ENCODE data around the gene MRPS7.

DNA sequence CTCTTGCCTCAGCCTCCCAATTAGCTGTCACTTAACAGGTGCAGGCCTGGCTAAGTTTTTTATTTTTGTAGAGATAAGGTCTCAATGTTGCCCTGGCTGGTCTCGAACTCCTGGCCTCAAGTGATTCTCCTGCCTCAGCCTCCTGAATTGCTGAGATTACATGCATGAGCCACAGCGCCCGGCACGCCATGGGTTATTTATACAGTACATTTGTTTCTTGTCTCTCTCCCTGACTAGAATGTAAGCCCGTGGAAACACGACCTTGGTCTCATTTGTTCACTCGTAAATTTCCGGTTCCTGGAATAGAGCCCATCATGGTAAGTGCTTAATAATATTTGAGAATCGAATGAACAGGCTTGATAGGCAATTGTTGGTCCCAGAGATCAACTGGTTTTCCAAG, 25.5 kb downstream of the MRPS7 start:
- TF ChIP-seq, protein P1, sequence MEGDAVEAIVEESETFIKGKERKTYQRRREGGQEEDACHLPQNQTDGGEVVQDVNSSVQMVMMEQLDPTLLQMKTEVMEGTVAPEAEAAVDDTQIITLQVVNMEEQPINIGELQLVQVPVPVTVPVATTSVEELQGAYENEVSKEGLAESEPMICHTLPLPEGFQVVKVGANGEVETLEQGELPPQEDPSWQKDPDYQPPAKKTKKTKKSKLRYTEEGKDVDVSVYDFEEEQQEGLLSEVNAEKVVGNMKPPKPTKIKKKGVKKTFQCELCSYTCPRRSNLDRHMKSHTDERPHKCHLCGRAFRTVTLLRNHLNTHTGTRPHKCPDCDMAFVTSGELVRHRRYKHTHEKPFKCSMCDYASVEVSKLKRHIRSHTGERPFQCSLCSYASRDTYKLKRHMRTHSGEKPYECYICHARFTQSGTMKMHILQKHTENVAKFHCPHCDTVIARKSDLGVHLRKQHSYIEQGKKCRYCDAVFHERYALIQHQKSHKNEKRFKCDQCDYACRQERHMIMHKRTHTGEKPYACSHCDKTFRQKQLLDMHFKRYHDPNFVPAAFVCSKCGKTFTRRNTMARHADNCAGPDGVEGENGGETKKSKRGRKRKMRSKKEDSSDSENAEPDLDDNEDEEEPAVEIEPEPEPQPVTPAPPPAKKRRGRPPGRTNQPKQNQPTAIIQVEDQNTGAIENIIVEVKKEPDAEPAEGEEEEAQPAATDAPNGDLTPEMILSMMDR (IDR thresholded peaks at IDR 0.05 in 4 of 5, conservative IDR thresholded peaks at IDR 0.05 in 1 of 5), result no peak
- TF ChIP-seq POLR2A (IDR thresholded peaks at IDR 0.05), result no peak
